ENCODE data around the gene PHRF1.

PHRF1 gene

DNA sequence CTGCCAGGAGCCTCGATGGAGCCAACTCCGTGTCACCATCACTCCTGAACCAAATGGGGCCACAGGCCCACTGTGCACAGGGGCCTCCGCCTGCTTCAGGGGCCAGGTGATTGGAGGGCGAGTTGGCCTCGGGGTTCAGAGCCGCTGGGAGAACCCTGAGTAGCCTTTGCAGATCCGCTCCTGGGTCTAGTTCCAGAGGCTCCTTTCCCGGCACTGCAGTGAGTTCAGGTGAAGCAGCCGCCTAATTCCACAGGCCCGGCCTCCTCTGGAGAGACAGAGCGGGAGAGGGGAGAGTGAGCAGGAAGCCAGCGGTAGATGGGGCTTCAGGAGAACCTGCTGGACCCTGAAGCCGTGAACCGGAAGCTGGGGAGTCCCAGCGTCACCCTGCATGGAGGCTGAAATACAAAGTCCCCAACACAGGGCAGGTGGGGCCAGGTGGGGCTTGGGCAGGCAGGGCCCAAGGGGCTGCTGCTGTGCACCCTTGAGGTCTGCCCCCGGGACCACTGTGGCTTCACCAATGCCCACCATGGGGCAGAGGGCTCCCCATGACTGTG, 83.3 kb downstream of the PHRF1 start:
- Histone ChIP-seq H3K36me3 (replicated peaks; ENCODE audit: insufficient read depth, low read length) (no peaks in the 10 kb centered on the region), H3K4me1 (ENCODE audit: low read length) (no peaks in the 10 kb centered on the region), H3K27ac (ENCODE audit: low read length) (no peak overlapping the region), H3K9me2 (replicated peaks; ENCODE audit: insufficient read depth, low read length) (no peaks in the 10 kb centered on the region), H3F3A (ENCODE audit: insufficient read depth, low read length) (no peaks in the 10 kb centered on the region), H3K9me3 (replicated peaks; ENCODE audit: insufficient read depth, low read length) (no peaks in the 10 kb centered on the region), H2AFZ (ENCODE audit: low read length) (no peak overlapping the region), H3K4me3 (ENCODE audit: low read length) (no peak overlapping the region), H3K4me2 (ENCODE audit: low read depth, low read length) (no peak overlapping the region), H3K79me2 (ENCODE audit: low read length) (peaks cover 10% of the 10 kb centered on the region), H4K20me1 (ENCODE audit: insufficient read depth, low read length) (no peaks in the 10 kb centered on the region), H3K27me3 (replicated peaks; ENCODE audit: insufficient read depth, low read length) (no peaks in the 10 kb centered on the region), H3K9ac (ENCODE audit: low read length) (no peak overlapping the region)
- TF ChIP-seq EZH2phosphoT487 (IDR thresholded peaks at IDR 0.05; ENCODE audit: low read length) (no peak), EZH2 (optimal IDR thresholded peaks at IDR 0.05; ENCODE audit: low read depth, low read length) (no peak)
- TF ChIP-seq, protein P1, sequence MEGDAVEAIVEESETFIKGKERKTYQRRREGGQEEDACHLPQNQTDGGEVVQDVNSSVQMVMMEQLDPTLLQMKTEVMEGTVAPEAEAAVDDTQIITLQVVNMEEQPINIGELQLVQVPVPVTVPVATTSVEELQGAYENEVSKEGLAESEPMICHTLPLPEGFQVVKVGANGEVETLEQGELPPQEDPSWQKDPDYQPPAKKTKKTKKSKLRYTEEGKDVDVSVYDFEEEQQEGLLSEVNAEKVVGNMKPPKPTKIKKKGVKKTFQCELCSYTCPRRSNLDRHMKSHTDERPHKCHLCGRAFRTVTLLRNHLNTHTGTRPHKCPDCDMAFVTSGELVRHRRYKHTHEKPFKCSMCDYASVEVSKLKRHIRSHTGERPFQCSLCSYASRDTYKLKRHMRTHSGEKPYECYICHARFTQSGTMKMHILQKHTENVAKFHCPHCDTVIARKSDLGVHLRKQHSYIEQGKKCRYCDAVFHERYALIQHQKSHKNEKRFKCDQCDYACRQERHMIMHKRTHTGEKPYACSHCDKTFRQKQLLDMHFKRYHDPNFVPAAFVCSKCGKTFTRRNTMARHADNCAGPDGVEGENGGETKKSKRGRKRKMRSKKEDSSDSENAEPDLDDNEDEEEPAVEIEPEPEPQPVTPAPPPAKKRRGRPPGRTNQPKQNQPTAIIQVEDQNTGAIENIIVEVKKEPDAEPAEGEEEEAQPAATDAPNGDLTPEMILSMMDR (IDR thresholded peaks at IDR 0.05; ENCODE audit: low read length), result no peak
- no peak for DNase-seq

DNA sequence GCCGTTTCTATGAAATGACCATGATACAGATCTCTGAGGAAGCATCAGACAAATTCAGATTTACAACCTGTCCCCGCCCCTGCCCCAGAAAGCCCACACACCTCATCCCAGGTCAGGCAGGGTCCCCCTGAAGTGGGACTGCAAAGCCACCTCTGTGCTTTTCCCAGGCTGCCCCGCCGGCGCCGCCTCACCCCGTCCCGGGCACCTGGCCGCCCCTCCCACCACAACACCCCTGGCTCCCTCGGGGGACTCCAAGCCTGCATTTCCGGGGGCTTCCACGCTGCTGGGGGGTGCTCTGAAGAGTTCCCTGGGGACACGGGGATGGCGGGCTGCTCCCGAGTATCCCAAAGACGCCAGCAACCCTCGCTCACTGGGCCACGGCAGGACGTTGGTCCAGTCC, 84.0 kb downstream of the PHRF1 start:
- Histone ChIP-seq H3K4me2 (ENCODE audit: low read depth, low read length) (no peak overlapping the region), H3K27me3 (replicated peaks; ENCODE audit: insufficient read depth, low read length) (no peaks in the 10 kb centered on the region), H3F3A (ENCODE audit: insufficient read depth, low read length) (no peaks in the 10 kb centered on the region), H3K36me3 (replicated peaks; ENCODE audit: insufficient read depth, low read length) (no peaks in the 10 kb centered on the region), H3K79me2 (ENCODE audit: low read length) (peaks cover 12% of the 10 kb centered on the region), H3K4me1 (ENCODE audit: low read length) (no peaks in the 10 kb centered on the region), H3K9me2 (replicated peaks; ENCODE audit: insufficient read depth, low read length) (no peaks in the 10 kb centered on the region), H3K4me3 (ENCODE audit: low read length) (no peak overlapping the region), H3K27ac (ENCODE audit: low read length) (no peak overlapping the region), H3K9me3 (replicated peaks; ENCODE audit: insufficient read depth, low read length) (no peaks in the 10 kb centered on the region), H2AFZ (ENCODE audit: low read length) (no peak overlapping the region), H4K20me1 (ENCODE audit: insufficient read depth, low read length) (no peaks in the 10 kb centered on the region), H3K9ac (ENCODE audit: low read length) (no peak overlapping the region)
- DNase-seq, result no peak
- TF ChIP-seq, protein P1 (IDR thresholded peaks at IDR 0.05; ENCODE audit: low read length), result no peak
- TF ChIP-seq EZH2phosphoT487 (IDR thresholded peaks at IDR 0.05; ENCODE audit: low read length) (no peak), EZH2 (optimal IDR thresholded peaks at IDR 0.05; ENCODE audit: low read depth, low read length) (no peak)

DNA sequence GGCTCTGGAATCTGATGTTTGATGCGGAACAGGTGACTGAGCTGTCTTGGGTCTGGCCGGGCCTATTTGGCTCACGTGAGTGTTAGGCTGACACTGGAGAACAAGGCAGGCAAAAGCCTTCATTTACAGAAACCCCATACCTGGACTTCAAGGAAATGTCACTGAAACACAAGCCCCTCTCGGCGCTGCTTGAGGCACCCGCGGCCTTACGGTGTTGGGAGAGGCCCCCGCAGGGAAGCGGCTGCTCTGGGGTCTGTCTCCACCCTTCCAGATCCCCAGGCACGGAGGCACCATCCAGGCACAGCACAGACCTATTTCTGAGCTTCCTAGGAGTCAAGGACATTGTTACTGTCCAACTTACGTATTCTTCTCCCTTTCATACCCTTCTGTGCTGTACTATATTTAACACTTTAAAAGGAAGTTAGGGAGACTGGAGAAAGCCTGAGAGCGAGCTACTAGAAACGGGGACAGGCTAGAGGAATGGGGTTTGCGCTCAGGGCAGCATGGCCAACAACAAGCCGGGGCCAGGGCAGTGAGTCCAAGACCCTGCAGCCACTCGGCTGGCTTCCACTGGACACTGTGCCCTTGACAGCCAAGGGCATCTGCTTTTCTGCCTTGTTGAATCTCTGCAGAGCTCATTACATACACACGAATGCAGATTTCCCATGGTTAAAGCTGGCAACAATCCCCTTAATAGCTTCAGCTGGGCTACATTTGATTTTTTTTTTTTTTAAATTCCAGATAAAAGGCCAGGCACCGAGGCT, 84.6 kb downstream of the PHRF1 start:
- Histone ChIP-seq H3K27me3 (replicated peaks; ENCODE audit: insufficient read depth, low read length) (no peaks in the 10 kb centered on the region), H3K4me3 (ENCODE audit: low read length) (no peak overlapping the region), H2AFZ (ENCODE audit: low read length) (no peak overlapping the region), H3K9me2 (replicated peaks; ENCODE audit: insufficient read depth, low read length) (no peaks in the 10 kb centered on the region), H3F3A (ENCODE audit: insufficient read depth, low read length) (no peaks in the 10 kb centered on the region), H3K36me3 (replicated peaks; ENCODE audit: insufficient read depth, low read length) (no peaks in the 10 kb centered on the region), H3K4me1 (ENCODE audit: low read length) (no peaks in the 10 kb centered on the region), H3K79me2 (ENCODE audit: low read length) (peaks cover 15% of the 10 kb centered on the region), H3K27ac (ENCODE audit: low read length) (no peak overlapping the region), H3K4me2 (ENCODE audit: low read depth, low read length) (no peak overlapping the region), H3K9ac (ENCODE audit: low read length) (no peak overlapping the region), H4K20me1 (ENCODE audit: insufficient read depth, low read length) (no peaks in the 10 kb centered on the region), H3K9me3 (replicated peaks; ENCODE audit: insufficient read depth, low read length) (no peaks in the 10 kb centered on the region)
- TF ChIP-seq EZH2phosphoT487 (IDR thresholded peaks at IDR 0.05; ENCODE audit: low read length) (no peak), EZH2 (optimal IDR thresholded peaks at IDR 0.05; ENCODE audit: low read depth, low read length) (no peak)
- TF ChIP-seq, protein P1 (IDR thresholded peaks at IDR 0.05; ENCODE audit: low read length), result no peak
- DNase-seq, result no peak
